ENCODE results near the gene EIF1AX. TPM values are rescaled to one million over a fixed set of nuclear protein-coding genes. Genes with fewer than 3 reads are reported as not detected.
A peak's percentile ranks its signal among the peaks of the same experiment; 100 is the strongest.

Gene EIF1AX
- total RNA-seq, 1 experiment from 2014 or later = 209 TPM

DNA sequence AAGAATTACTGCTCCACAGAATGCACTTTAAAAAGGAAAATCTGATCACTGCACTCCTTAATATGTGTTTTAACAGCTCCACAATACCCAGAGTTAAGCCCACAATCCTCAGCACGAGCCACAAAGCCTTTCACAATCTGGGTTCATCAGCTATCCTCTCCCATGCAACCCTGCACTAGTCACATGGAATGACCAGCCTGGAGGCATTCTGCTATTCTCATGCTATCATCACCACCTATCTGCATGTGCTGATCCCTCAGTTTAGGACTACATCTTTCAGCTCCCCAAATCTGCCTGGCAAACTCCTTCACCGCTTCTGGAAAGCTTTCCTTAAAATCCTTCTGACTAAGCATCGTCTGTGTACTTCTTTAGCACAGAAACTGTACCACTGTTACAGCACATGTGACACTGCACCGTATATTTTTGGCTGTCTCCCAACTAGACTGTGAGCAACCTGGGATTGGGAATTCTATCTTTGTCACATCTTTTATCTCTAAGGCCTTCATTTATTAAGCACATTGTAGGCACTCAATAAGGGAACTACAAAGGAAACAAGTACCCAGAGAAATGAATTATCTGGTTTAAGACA is 18.3 kb upstream of the EIF1AX start:
- Mint-ChIP-seq H3K27ac (ENCODE audit: low read depth, unreplicated experiment) (no peak overlapping the region), H3K4me3 (ENCODE audit: unreplicated experiment) (no peak overlapping the region), H3K4me1 (ENCODE audit: insufficient read depth, unreplicated experiment) (no peaks in the 10 kb centered on the region), H3K36me3 (ENCODE audit: insufficient read depth, unreplicated experiment) (peaks cover 53% of the 10 kb centered on the region), H3K27me3 (ENCODE audit: insufficient read depth, unreplicated experiment) (peaks cover 55% of the 10 kb centered on the region), H3K9me3 (ENCODE audit: unreplicated experiment) (no peaks in the 10 kb centered on the region)
- POLR2A ChIA-PET = interaction anchor here (2.1 kb wide), 1 partner anchor 18 kb away, joined by 9 read pairs; the partner anchor contains the start of gene EIF1AX
- CTCF ChIA-PET = interaction anchor here (0.8 to 1.1 kb wide), 2 partner anchors 10 to 18 kb away, joined by 3 read pairs; no protein-coding TSS in a partner anchor
- DNase-seq (ENCODE audit: unreplicated experiment) = peak; percentile 4
- TF ChIP-seq, protein P1, sequence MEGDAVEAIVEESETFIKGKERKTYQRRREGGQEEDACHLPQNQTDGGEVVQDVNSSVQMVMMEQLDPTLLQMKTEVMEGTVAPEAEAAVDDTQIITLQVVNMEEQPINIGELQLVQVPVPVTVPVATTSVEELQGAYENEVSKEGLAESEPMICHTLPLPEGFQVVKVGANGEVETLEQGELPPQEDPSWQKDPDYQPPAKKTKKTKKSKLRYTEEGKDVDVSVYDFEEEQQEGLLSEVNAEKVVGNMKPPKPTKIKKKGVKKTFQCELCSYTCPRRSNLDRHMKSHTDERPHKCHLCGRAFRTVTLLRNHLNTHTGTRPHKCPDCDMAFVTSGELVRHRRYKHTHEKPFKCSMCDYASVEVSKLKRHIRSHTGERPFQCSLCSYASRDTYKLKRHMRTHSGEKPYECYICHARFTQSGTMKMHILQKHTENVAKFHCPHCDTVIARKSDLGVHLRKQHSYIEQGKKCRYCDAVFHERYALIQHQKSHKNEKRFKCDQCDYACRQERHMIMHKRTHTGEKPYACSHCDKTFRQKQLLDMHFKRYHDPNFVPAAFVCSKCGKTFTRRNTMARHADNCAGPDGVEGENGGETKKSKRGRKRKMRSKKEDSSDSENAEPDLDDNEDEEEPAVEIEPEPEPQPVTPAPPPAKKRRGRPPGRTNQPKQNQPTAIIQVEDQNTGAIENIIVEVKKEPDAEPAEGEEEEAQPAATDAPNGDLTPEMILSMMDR (IDR thresholded peaks at IDR 0.05; ENCODE audit: unreplicated experiment) = no peak
- BruUV-seq (replicated peaks) = no TSS peak
- intact Hi-C loops (cut with micrococcal nuclease) = no loop called here

GRCh38 chrX:20151689-20152088 is 10.1 kb upstream of the EIF1AX start:
- Mint-ChIP-seq H3K27ac (ENCODE audit: low read depth, unreplicated experiment) (no peak overlapping the region), H3K4me3 (ENCODE audit: unreplicated experiment) (no peak overlapping the region), H3K27me3 (ENCODE audit: insufficient read depth, unreplicated experiment) (peaks cover 33% of the 10 kb centered on the region), H3K9me3 (ENCODE audit: unreplicated experiment) (no peaks in the 10 kb centered on the region), H3K4me1 (ENCODE audit: insufficient read depth, unreplicated experiment) (no peaks in the 10 kb centered on the region), H3K36me3 (ENCODE audit: insufficient read depth, unreplicated experiment) (peaks cover 24% of the 10 kb centered on the region)
- intact Hi-C loops (cut with micrococcal nuclease) = no loop called here
- no peak for DNase-seq (ENCODE audit: unreplicated experiment)
- ChIA-PET CTCF (no interaction called here), POLR2A (interaction anchor here (1.2 kb wide), 1 partner anchor 8 kb away, joined by 4 read pairs; no protein-coding TSS in a partner anchor)
- TF ChIP-seq, protein P1 (IDR thresholded peaks at IDR 0.05; ENCODE audit: unreplicated experiment) = no peak
- no TSS peak for BruUV-seq (replicated peaks)

DNA sequence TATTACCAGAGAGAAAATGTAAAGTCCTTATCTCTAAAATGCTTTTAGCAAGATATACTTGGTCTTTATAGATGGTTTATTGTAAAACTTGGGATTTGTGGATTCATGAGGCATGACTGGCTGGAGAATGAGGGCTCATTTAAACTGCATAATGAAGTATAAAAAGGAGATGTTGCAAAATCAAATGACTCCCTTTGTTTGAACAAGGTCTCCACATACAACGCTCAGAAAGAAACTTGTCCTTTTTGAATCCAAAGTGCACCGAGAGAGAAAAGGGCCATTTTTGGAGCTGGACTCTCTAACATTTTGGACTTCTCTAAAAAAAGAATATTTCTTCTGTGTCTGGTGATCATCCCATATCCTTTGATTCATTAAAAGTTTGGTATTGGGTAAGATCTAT is 7.7 kb upstream of the EIF1AX start:
- ChIA-PET CTCF (no interaction called here), POLR2A (interaction anchor here (1.9 kb wide), 1 partner anchor 8 kb away, joined by 5 read pairs; the partner anchor contains the start of gene EIF1AX)
- TF ChIP-seq, protein P1 (IDR thresholded peaks at IDR 0.05; ENCODE audit: unreplicated experiment) = no peak
- no peak overlapping the region for H3K4me3 Mint-ChIP-seq (ENCODE audit: unreplicated experiment)
- H3K27ac Mint-ChIP-seq (ENCODE audit: low read depth, unreplicated experiment) = no peak overlapping the region
- intact Hi-C loops (cut with micrococcal nuclease) = no loop called here
- H3K27me3 Mint-ChIP-seq (ENCODE audit: insufficient read depth, unreplicated experiment) = peaks cover 21% of the 10 kb centered on the region
- no peaks in the 10 kb centered on the region for H3K9me3 Mint-ChIP-seq (ENCODE audit: unreplicated experiment)
- no TSS peak for BruUV-seq (replicated peaks)
- no peak for DNase-seq (ENCODE audit: unreplicated experiment)
- peaks cover 11% of the 10 kb centered on the region for H3K36me3 Mint-ChIP-seq (ENCODE audit: insufficient read depth, unreplicated experiment)
- no peaks in the 10 kb centered on the region for H3K4me1 Mint-ChIP-seq (ENCODE audit: insufficient read depth, unreplicated experiment)

- intact Hi-C loops (cut with micrococcal nuclease) = no loop called here
These were observed 5.9 kb upstream of the EIF1AX start for GRCh38 chrX:20147561-20147960.

More at GRCh38 chrX:20147561-20147960, 5.9 kb upstream of the EIF1AX start:
- Mint-ChIP-seq H3K4me1 (ENCODE audit: insufficient read depth, unreplicated experiment) (no peaks in the 10 kb centered on the region), H3K9me3 (ENCODE audit: unreplicated experiment) (no peaks in the 10 kb centered on the region), H3K4me3 (ENCODE audit: unreplicated experiment) (no peak overlapping the region), H3K27me3 (ENCODE audit: insufficient read depth, unreplicated experiment) (peaks cover 21% of the 10 kb centered on the region), H3K27ac (ENCODE audit: low read depth, unreplicated experiment) (no peak overlapping the region), H3K36me3 (ENCODE audit: insufficient read depth, unreplicated experiment) (peaks cover 11% of the 10 kb centered on the region)
- no peak for DNase-seq (ENCODE audit: unreplicated experiment)
- BruUV-seq (replicated peaks) = no TSS peak
- TF ChIP-seq, protein P1 (IDR thresholded peaks at IDR 0.05; ENCODE audit: unreplicated experiment) = no peak
- POLR2A ChIA-PET = interaction anchor here (1.5 kb wide), 1 partner anchor 8 kb away, joined by 3 read pairs; no protein-coding TSS in a partner anchor
- CTCF ChIA-PET = no interaction called here

Measured in MCF 10A (cell line).